HepG2 (cell line): ENCODE measurements around the gene PRKN. TPM values are rescaled to one million over a fixed set of nuclear protein-coding genes. Genes with fewer than 3 reads are reported as not detected.
A peak's percentile ranks its signal among the peaks of the same experiment; 100 is the strongest.

ENCODE experiments used
- ATAC-seq: fragments of 200-7000 bp; cut with Tn5 transposase; 3 replicates; pipeline ENCODE4 v1.9.1; 2020; ENCODE audit warnings: mild to moderate bottlenecking, moderate library complexity
- BruUV-seq: library from RNA; stranded (reverse); fragments of 400-500 nt; replicated peaks from 2 replicates; lab custom pipeline; 2021; lab: Mats Ljungman, UMichigan
- CTCF ChIA-PET: fragments of 300-600 bp; formaldehyde crosslinking; extraction: SDS; loops from one replicate; lab custom pipeline; 2021; ENCODE audit warnings: low total read pairs, inconsistent platforms, low intra/inter-chr PET ratio; lab: Yijun Ruan, JAX
- POLR2A ChIA-PET: fragments of 350-600 bp; sonication (Branson Sonifier 250); formaldehyde crosslinking; loops from one replicate; lab custom pipeline; 2020; ENCODE audit warnings: antibody characterized with exemption, inconsistent platforms; lab: Yijun Ruan, JAX
- DNase-seq: peaks from one replicate; pipeline ENCODE4 v3.0.0-alpha.2; 2015; ENCODE audit warnings: low spot score
- FAIRE-seq: peaks from 3 replicates; lab custom pipeline; 2011; peaks lifted over from hg19 to GRCh38; lab: Jason Lieb, UNC
- H2AFZ ChIP-seq: one replicate; pipeline ENCODE4 v1.6.1; 2011; ENCODE audit warnings: low read length, inconsistent platforms
- H3K27ac ChIP-seq: fragments of 300-600 bp; 3 replicates; pipeline ENCODE4 v1.8.0; 2011; ENCODE audit warnings: mixed run types, mild to moderate bottlenecking, mixed read lengths, low read length, inconsistent platforms; ENCODE audit not compliant: insufficient read depth; ENCODE audit errors: extremely low read length
- H3K27me3 ChIP-seq, 2 experiments: fragments of 200-600 bp in 1 of 2; 2 replicates in 1 of 2; 3 replicates in 1 of 2; pipeline versions ENCODE4 v1.6.0 to v1.8.0; 2011; ENCODE audit warnings: low read length in 2 of 2, mild to moderate bottlenecking in 2 of 2, moderate library complexity in 2 of 2, inconsistent platforms in 1 of 2; ENCODE audit not compliant: insufficient read depth in 2 of 2, control insufficient read depth in 1 of 2
- H3K36me3 ChIP-seq, 2 experiments: fragments of 200-600 bp in 1 of 2; replicated peaks in 1 of 2; 2 replicates in 1 of 2; 3 replicates in 1 of 2; pipeline versions ENCODE4 v1.5.1 to v1.8.0; 2011; ENCODE audit warnings: low read length in 2 of 2, inconsistent platforms in 1 of 2; ENCODE audit not compliant: insufficient read depth in 2 of 2, control insufficient read depth in 1 of 2
- H3K4me1 ChIP-seq: 2 replicates; pipeline ENCODE4 v1.5.1; 2012; ENCODE audit warnings: low read length, inconsistent platforms; ENCODE audit not compliant: insufficient read depth
- H3K4me2 ChIP-seq: 2 replicates; pipeline ENCODE4 v1.6.0; 2011; ENCODE audit warnings: low read depth, low read length, inconsistent platforms
- H3K4me3 ChIP-seq, 3 experiments: fragments of 200-600 bp in 1 of 3; sonication (generic), shearing (Covaris generic) in 1 of 3; replicated peaks in 1 of 3; 2 replicates each; pipeline ENCODE4 v1.5.1; 2011 to 2016; ENCODE audit warnings: low read length in 3 of 3, inconsistent platforms in 2 of 3, low read depth in 2 of 3, mild to moderate bottlenecking in 2 of 3, control low read depth in 1 of 3, mixed read lengths in 1 of 3; ENCODE audit not compliant: insufficient read depth in 1 of 3
- H3K79me2 ChIP-seq: one replicate; pipeline ENCODE4 v1.6.1; 2011; ENCODE audit warnings: low read length, inconsistent platforms; ENCODE audit not compliant: insufficient read depth
- H3K9ac ChIP-seq: 2 replicates; pipeline ENCODE4 v1.6.0; 2011; ENCODE audit warnings: mild to moderate bottlenecking, low read depth, low read length, inconsistent platforms; ENCODE audit not compliant: insufficient read depth
- H3K9me3 ChIP-seq: 2 replicates; pipeline ENCODE4 v1.5.1; 2012; ENCODE audit warnings: mild to moderate bottlenecking, low read length
- H4K20me1 ChIP-seq: 2 replicates; pipeline ENCODE4 v1.6.0; 2011; ENCODE audit warnings: inconsistent platforms, mild to moderate bottlenecking, low read length, moderate library complexity; ENCODE audit not compliant: insufficient read depth
- DRAP1 ChIP-seq: IDR thresholded peaks from 2 replicates; pipeline ENCODE4 v1.6.1; 2016; ENCODE audit warnings: missing genetic modification reagents, missing compliant biosample characterization
- EZH2 ChIP-seq: conservative IDR thresholded peaks from 2 replicates; pipeline ENCODE4 v1.6.1; 2012; ENCODE audit warnings: mild to moderate bottlenecking, low read depth, low read length, moderate library complexity
- GPBP1L1 ChIP-seq: sonication (generic); formaldehyde crosslinking; IDR thresholded peaks from 2 replicates; pipeline ENCODE4 v1.5.0; 2020; ENCODE audit warnings: mild to moderate bottlenecking, missing genetic modification reagents
- HNF4A ChIP-seq: sonication (generic); formaldehyde crosslinking; IDR thresholded peaks from 2 replicates; pipeline ENCODE4 v1.4.0; 2020; ENCODE audit warnings: missing genetic modification reagents
- HOXA9 ChIP-seq: sonication (generic); formaldehyde crosslinking; IDR thresholded peaks from 2 replicates; pipeline ENCODE4 v1.8.1; 2022; ENCODE audit warnings: missing genetic modification reagents, mild to moderate bottlenecking, moderate library complexity, borderline replicate concordance
- NAIF1 ChIP-seq: sonication (generic); formaldehyde crosslinking; IDR thresholded peaks from 2 replicates; pipeline ENCODE4 v1.5.0; 2020; ENCODE audit warnings: mild to moderate bottlenecking, missing genetic modification reagents, borderline replicate concordance
- PRPF4 ChIP-seq: fragments of 200-400 bp; formaldehyde crosslinking; IDR thresholded peaks from 2 replicates; pipeline ENCODE4 v1.6.1; 2016; ENCODE audit warnings: low read length, low read depth; ENCODE audit not compliant: poor library complexity, severe bottlenecking
- TEAD2 ChIP-seq: sonication (generic); formaldehyde crosslinking; IDR thresholded peaks from 2 replicates; pipeline ENCODE4 v1.9.0; 2021; ENCODE audit warnings: missing genetic modification reagents
- TFAP4 ChIP-seq: sonication (generic); IDR thresholded peaks from 2 replicates; pipeline ENCODE4 v1.6.1; 2016; ENCODE audit warnings: low read depth, borderline replicate concordance
- THAP9 ChIP-seq: sonication (generic); formaldehyde crosslinking; IDR thresholded peaks from 2 replicates; pipeline ENCODE4; 2020; ENCODE audit warnings: missing genetic modification reagents, mild to moderate bottlenecking, borderline replicate concordance
- U2AF1 ChIP-seq: fragments of 200-400 bp; formaldehyde crosslinking; optimal IDR thresholded peaks from 2 replicates; pipeline ENCODE3; 2017; ENCODE audit warnings: mild to moderate bottlenecking, low read depth, low read length
- ZNF160 ChIP-seq: sonication (generic); formaldehyde crosslinking; IDR thresholded peaks from 2 replicates; pipeline ENCODE4 v1.8.0; 2022; ENCODE audit warnings: mild to moderate bottlenecking, inconsistent platforms, missing genetic modification reagents
- ZNF263 ChIP-seq: sonication (generic); formaldehyde crosslinking; IDR thresholded peaks from 2 replicates; pipeline ENCODE4 v1.4.0; 2020; ENCODE audit warnings: missing genetic modification reagents
- ZNF33B ChIP-seq: sonication (generic); formaldehyde crosslinking; IDR thresholded peaks from 2 replicates; pipeline ENCODE4 v1.5.1; 2020; ENCODE audit warnings: mild to moderate bottlenecking, missing genetic modification reagents
- ZNF672 ChIP-seq: sonication (generic); formaldehyde crosslinking; IDR thresholded peaks from 2 replicates; pipeline ENCODE4 v1.8.1; 2022; ENCODE audit warnings: missing genetic modification reagents
- ZNF773 ChIP-seq: sonication (generic); formaldehyde crosslinking; IDR thresholded peaks from 2 replicates; pipeline ENCODE4 v1.4.0; 2020; ENCODE audit warnings: missing genetic modification reagents, borderline replicate concordance
- WGBS: methylation state at CpG from one replicate; pipeline ENCODE4 v1.1.6; 2017; ENCODE audit warnings: low lambda C conversion rate; 5-methylcytosine and 5-hydroxymethylcytosine counted together
- in situ Hi-C: cut with HindIII; loops from 2 replicates; pipeline ENCODE4 v1.10.0; 2017; ENCODE audit warnings: low pct_unique_long_range_greater_than_20kb; ENCODE audit not compliant: extremely low pct_ligation_motif_present
- intact Hi-C: fragments of 100-400 bp; cut with micrococcal nuclease; formaldehyde crosslinking; loops from one replicate; pipeline ENCODE4 v1.10.0; 2022; ENCODE audit not compliant: unreplicated experiment
- polyA plus RNA-seq, 8 experiments: library from polyadenylated mRNA; depleted of rRNA in 3 of 8; stranded (reverse) in 7 of 8; unstranded in 1 of 8; fragments of >200 nt; fragmentation: Illumina TruSeq in 4 of 8; extraction: Trizol in 4 of 8; gene quantifications; 2 replicates each; pipeline versions ENCODE4 v1.2.1 to v1.2.3, GENCODE V29; 2011 to 2016; ENCODE audit warnings: low read depth in 4 of 8, missing spikeins in 1 of 8, mixed read lengths in 1 of 8; ENCODE audit not compliant: insufficient read depth in 1 of 8
- total RNA-seq, 5 experiments: library from RNA; depleted of rRNA; stranded (reverse); fragments of >200 nt; fragmentation: Illumina TruSeq; extraction: Trizol; gene quantifications; 2 replicates each; pipeline ENCODE4 v1.2.3, GENCODE V29; 2016; ENCODE audit warnings: low read depth in 1 of 5

The PRKN gene
- total and polyA plus RNA-seq, 2 of the 13 experiments (the other 11 are each of a cell fraction or from before 2014, with no cell fraction given): 0.31 to 0.44 TPM

- no peaks in the 10 kb centered on the region for H3K9me3 ChIP-seq
- H3K4me2 ChIP-seq: no peak overlapping the region
- DNase-seq (peak; percentile 15), FAIRE-seq (no peak), ATAC-seq (peak; percentile 78)
- no peaks in the 10 kb centered on the region for H3K27me3 ChIP-seq
- H3K9ac ChIP-seq: no peak overlapping the region
- no peak overlapping the region for H2AFZ ChIP-seq
- no peaks in the 10 kb centered on the region for H4K20me1 ChIP-seq
- in situ Hi-C loops: no loop called here
- 3% methylated on average over 2 of the region's 2 CpGs for WGBS
- no peaks in the 10 kb centered on the region for H3K4me1 ChIP-seq
- no peaks in the 10 kb centered on the region for H3K36me3 ChIP-seq
- no TSS peak for BruUV-seq
- intact Hi-C loops: no loop called here
- CTCF ChIA-PET: no interaction called here
- H3K4me3 ChIP-seq: no peak overlapping the region
- POLR2A ChIA-PET: no interaction called here
- no peaks in the 10 kb centered on the region for H3K79me2 ChIP-seq
- no peak overlapping the region for H3K27ac ChIP-seq
- TF ChIP-seq ZNF773 (no peak), ZNF33B (CRISPR knock-in tag) (no peak), ZNF263 (CRISPR knock-in tag) (no peak), THAP9 (no peak), HOXA9 (no peak), NAIF1 (CRISPR knock-in tag) (no peak), ZNF160 (CRISPR knock-in tag) (no peak), TFAP4 (peak; percentile 40; the same call in 1 of the 2 replicates), TEAD2 (no peak), PRPF4 (no peak), GPBP1L1 (CRISPR knock-in tag) (no peak), DRAP1 (CRISPR knock-in tag) (no peak), U2AF1 (no peak), EZH2 (no peak), ZNF672 (CRISPR knock-in tag) (no peak), HNF4A (0 out of 2 replicates have a peak, but pooled peaks have one; percentile 20)
These were observed 90.2 kb downstream of the PRKN start for GRCh38 chr6:162637317-162637716.
